Neural cell (in vitro differentiated cells): ENCODE results near the gene EZR. TPM values are rescaled to one million over a fixed set of nuclear protein-coding genes. Genes with fewer than 3 reads are reported as not detected.

Source experiments
- H2AFZ ChIP-seq: fragments of 200-600, 300-800 bp; sonication (generic), shearing (Covaris generic); 2 replicates; pipeline ENCODE4 v1.6.0; 2014; ENCODE audit warnings: low read depth, mild to moderate bottlenecking, antibody characterized with exemption, low read length, moderate library complexity
- H3F3A ChIP-seq: fragments of 200-600 bp; shearing (Covaris generic); 2 replicates; pipeline ENCODE4 v1.6.1; 2016; ENCODE audit warnings: mild to moderate bottlenecking, moderate library complexity, mixed read lengths, antibody characterized with exemption, low read length; ENCODE audit not compliant: insufficient read depth, poor library complexity, severe bottlenecking
- H3K27ac ChIP-seq: fragments of 200-600, 300-800 bp; sonication (generic), shearing (Covaris generic); 2 replicates; pipeline ENCODE4 v1.5.1; 2014; ENCODE audit warnings: mild to moderate bottlenecking, low read length, moderate library complexity
- H3K27me3 ChIP-seq: fragments of 300-800, 200-600 bp; sonication (generic), shearing (Covaris generic); 2 replicates; pipeline ENCODE4 v1.6.0; 2014; ENCODE audit warnings: mild to moderate bottlenecking, low read depth, low read length, moderate library complexity; ENCODE audit not compliant: insufficient read depth
- H3K36me3 ChIP-seq: fragments of 300-800, 200-600 bp; sonication (generic), shearing (Covaris generic); 2 replicates; pipeline ENCODE4 v1.5.1; 2014; ENCODE audit warnings: mild to moderate bottlenecking, antibody characterized with exemption, low read length, moderate library complexity; ENCODE audit not compliant: insufficient read depth
- H3K4me2 ChIP-seq: fragments of 300-800, 200-600 bp; sonication (generic), shearing (Covaris generic); 2 replicates; pipeline ENCODE4 v1.6.0; 2014; ENCODE audit warnings: mild to moderate bottlenecking, low read length
- H3K4me3 ChIP-seq: fragments of 300-800, 200-600 bp; sonication (generic), shearing (Covaris generic); 2 replicates; pipeline ENCODE4 v1.5.1; 2014; ENCODE audit warnings: mild to moderate bottlenecking, low read length, moderate library complexity
- H3K79me2 ChIP-seq: fragments of 200-600 bp; shearing (Covaris generic); replicated peaks from 2 replicates; pipeline ENCODE4 v1.6.0; 2014; ENCODE audit warnings: mild to moderate bottlenecking, low read length, moderate library complexity; ENCODE audit not compliant: insufficient read depth
- H3K9ac ChIP-seq: fragments of 300-800, 200-600 bp; sonication (generic), shearing (Covaris generic); 2 replicates; pipeline ENCODE4 v1.6.1; 2016; ENCODE audit warnings: mild to moderate bottlenecking, low read length, mixed read lengths
- H3K9me2 ChIP-seq: fragments of 200-600 bp; shearing (Covaris generic); 2 replicates; pipeline ENCODE4 v1.6.1; 2016; ENCODE audit warnings: mild to moderate bottlenecking, low read length, mixed read lengths; ENCODE audit not compliant: insufficient read depth
- H3K9me3 ChIP-seq: fragments of 200-600, 300-800 bp; sonication (generic), shearing (Covaris generic); 2 replicates; pipeline ENCODE4 v1.6.1; 2016; ENCODE audit warnings: mild to moderate bottlenecking, mixed run types, low read length, moderate library complexity, mixed read lengths
- H4K20me1 ChIP-seq: fragments of 200-600 bp; shearing (Covaris generic); 2 replicates; pipeline ENCODE4 v1.6.1; 2016; ENCODE audit warnings: mild to moderate bottlenecking, mixed run types; ENCODE audit not compliant: insufficient read depth
- CTCF ChIP-seq: fragments of 450-650 bp; IDR thresholded peaks from 2 replicates; pipeline ENCODE4 v1.5.1; 2014; ENCODE audit warnings: antibody characterized with exemption, mild to moderate bottlenecking, moderate library complexity; ENCODE audit not compliant: poor library complexity, severe bottlenecking
- EP300 ChIP-seq: fragments of 450-650 bp; conservative IDR thresholded peaks from 2 replicates; pipeline ENCODE4 v1.6.1; 2014; ENCODE audit warnings: antibody characterized with exemption, mild to moderate bottlenecking, moderate library complexity; ENCODE audit not compliant: poor library complexity, severe bottlenecking
- EZH2 ChIP-seq: fragments of 200-600, 300-800 bp; shearing (Covaris generic), sonication (generic); IDR thresholded peaks from 2 replicates; pipeline ENCODE4 v1.6.1; 2014; ENCODE audit warnings: antibody characterized with exemption, low read length, borderline replicate concordance, mild to moderate bottlenecking; ENCODE audit not compliant: insufficient read depth, poor library complexity, severe bottlenecking
- MXI1 ChIP-seq: fragments of 450-650 bp; conservative IDR thresholded peaks from 2 replicates; pipeline ENCODE4 v1.6.1; 2014; ENCODE audit warnings: antibody characterized with exemption, mild to moderate bottlenecking; ENCODE audit not compliant: poor library complexity, severe bottlenecking
- POLR2AphosphoS5 ChIP-seq: IDR thresholded peaks from 2 replicates; pipeline ENCODE4 v1.6.1; 2012
- RAD21 ChIP-seq: fragments of 450-650 bp; conservative IDR thresholded peaks from 2 replicates; pipeline ENCODE4 v1.6.1; 2014; ENCODE audit warnings: antibody characterized with exemption, mild to moderate bottlenecking, moderate library complexity
- REST ChIP-seq: IDR thresholded peaks from 2 replicates; pipeline ENCODE4 v1.6.1; 2012; ENCODE audit warnings: borderline replicate concordance
- SMC3 ChIP-seq: fragments of 450-650 bp; conservative IDR thresholded peaks from 2 replicates; pipeline ENCODE4 v1.6.1; 2014; ENCODE audit warnings: antibody characterized with exemption, mild to moderate bottlenecking, moderate library complexity; ENCODE audit not compliant: poor library complexity
- TAF1 ChIP-seq: IDR thresholded peaks from 2 replicates; pipeline ENCODE4 v1.6.1; 2012; ENCODE audit warnings: low read depth
- polyA plus RNA-seq: library from polyadenylated mRNA; depleted of rRNA; stranded (reverse); fragments of >200 nt; gene quantifications from 2 replicates; pipeline ENCODE4 v1.2.3, GENCODE V29; 2014

Gene EZR
- polyA plus RNA-seq, 1 donor from 2014 or later = 1.6 TPM

GRCh38 chr6:158789115-158789917 is 29.9 kb downstream of the EZR start:
- H3K9ac ChIP-seq = no peak overlapping the region
- no peak for TF ChIP-seq CTCF
- no peak for TF ChIP-seq REST
- no peak for TF ChIP-seq RAD21
- TF ChIP-seq MXI1 = no peak
- TF ChIP-seq TAF1 = no peak
- TF ChIP-seq POLR2AphosphoS5 = no peak
- TF ChIP-seq EP300 = no peak
- TF ChIP-seq SMC3 = no peak
- no peak for TF ChIP-seq EZH2
- H3K4me3 ChIP-seq = no peak overlapping the region
- H3K36me3 ChIP-seq = no peaks in the 10 kb centered on the region
- no peak overlapping the region for H3K27ac ChIP-seq
- H4K20me1 ChIP-seq = no peaks in the 10 kb centered on the region
- no peak overlapping the region for H2AFZ ChIP-seq
- H3K4me2 ChIP-seq = no peak overlapping the region
- no peaks in the 10 kb centered on the region for H3F3A ChIP-seq
- H3K27me3 ChIP-seq = no peaks in the 10 kb centered on the region
- no peaks in the 10 kb centered on the region for H3K79me2 ChIP-seq
- no peaks in the 10 kb centered on the region for H3K9me3 ChIP-seq
- H3K9me2 ChIP-seq = no peaks in the 10 kb centered on the region

GRCh38 chr6:158787395-158787794 is 31.8 kb downstream of the EZR start:
- no peaks in the 10 kb centered on the region for H4K20me1 ChIP-seq
- H2AFZ ChIP-seq = no peak overlapping the region
- H3K36me3 ChIP-seq = no peaks in the 10 kb centered on the region
- H3K27me3 ChIP-seq = no peaks in the 10 kb centered on the region
- H3K79me2 ChIP-seq = no peaks in the 10 kb centered on the region
- no peaks in the 10 kb centered on the region for H3K9me2 ChIP-seq
- H3K4me3 ChIP-seq = no peak overlapping the region
- no peak overlapping the region for H3K4me2 ChIP-seq
- no peak overlapping the region for H3K27ac ChIP-seq
- H3K9me3 ChIP-seq = no peaks in the 10 kb centered on the region
- no peak overlapping the region for H3K9ac ChIP-seq
- no peak for TF ChIP-seq REST
- TF ChIP-seq POLR2AphosphoS5 = no peak
- TF ChIP-seq EZH2 = no peak
- no peak for TF ChIP-seq RAD21
- TF ChIP-seq CTCF = no peak
- TF ChIP-seq SMC3 = no peak
- H3F3A ChIP-seq = no peaks in the 10 kb centered on the region
